ENCODE measurements around the gene TBXAS1.

TBXAS1 gene

GRCh38 chr7:139950881-139951525 is 121.9 kb downstream of the TBXAS1 start:
- DNase-seq = no peak

GRCh38 chr7:139953229-139953628 is 124.2 kb downstream of the TBXAS1 start:
- no peak for DNase-seq

GRCh38 chr7:139955109-139955820 is 126.2 kb downstream of the TBXAS1 start:
- DNase-seq = no peak

- DNase-seq = no peak
Observed at GRCh38 chr7:139958599-139959284, 129.7 kb downstream of the TBXAS1 start.

- DNase-seq = no peak
Observed at GRCh38 chr7:139959285-139959628, 130.2 kb downstream of the TBXAS1 start.

- DNase-seq = no peak
Observed at GRCh38 chr7:139959718-139960117, 130.7 kb downstream of the TBXAS1 start.

- no peak for DNase-seq
Observed at GRCh38 chr7:139960157-139960556, 131.1 kb downstream of the TBXAS1 start.

GRCh38 chr7:139965942-139966628 is 137.0 kb downstream of the TBXAS1 start:
- DNase-seq = no peak

GRCh38 chr7:139966949-139967348 is 137.9 kb downstream of the TBXAS1 start:
- no peak for DNase-seq

- DNase-seq = no peak
Observed at GRCh38 chr7:139968931-139969330, 139.9 kb downstream of the TBXAS1 start.

GRCh38 chr7:139972029-139972428 is 143.0 kb downstream of the TBXAS1 start:
- no peak for DNase-seq

- DNase-seq = no peak
Observed at GRCh38 chr7:139973101-139974050, 144.3 kb downstream of the TBXAS1 start.

GRCh38 chr7:139974179-139974811 is 145.2 kb downstream of the TBXAS1 start:
- no peak for DNase-seq

GRCh38 chr7:139976055-139976837 is 147.2 kb downstream of the TBXAS1 start:
- no peak for DNase-seq

- DNase-seq = no peak
Observed at GRCh38 chr7:139976838-139977656, 148.0 kb downstream of the TBXAS1 start.

GRCh38 chr7:139981511-139981895 is 152.4 kb downstream of the TBXAS1 start:
- DNase-seq = no peak

GRCh38 chr7:139982927-139983920 is 154.2 kb downstream of the TBXAS1 start:
- no peak for DNase-seq

- no peak for DNase-seq
Observed at GRCh38 chr7:139984642-139985539, 155.8 kb downstream of the TBXAS1 start.
